ENCODE measurements around the gene C20orf173. TPM values are rescaled to one million over a fixed set of nuclear protein-coding genes. Genes with fewer than 3 reads are reported as not detected.
A peak's percentile ranks its signal among the peaks of the same experiment; 100 is the strongest.

The C20orf173 gene
- total RNA-seq, 1 donor from 2014 or later: not detected

GRCh38 chr20:35544436-35544835 is 15.0 kb upstream of the C20orf173 start:
- H3K27me3 ChIP-seq: no peaks in the 10 kb centered on the region
- H3K4me1 ChIP-seq: peaks cover 4% of the 10 kb centered on the region
- H3K36me3 ChIP-seq: peaks cover 32% of the 10 kb centered on the region
- no peak for DNase-seq
- TF ChIP-seq CTCF (IDR thresholded peaks at IDR 0.05): no peak
- no peak overlapping the region for H3K4me3 ChIP-seq
- intact Hi-C loops (cut with DNase I): no loop called here
- no peak for ATAC-seq
- no peaks in the 10 kb centered on the region for H3K9me3 ChIP-seq
- no peak overlapping the region for H3K27ac ChIP-seq

- no peak overlapping the region for H3K27ac ChIP-seq
- no peaks in the 10 kb centered on the region for H3K9me3 ChIP-seq
- no peak overlapping the region for H3K4me3 ChIP-seq
- no peak for ATAC-seq
- H3K4me1 ChIP-seq: peaks cover 4% of the 10 kb centered on the region
- TF ChIP-seq CTCF (IDR thresholded peaks at IDR 0.05): no peak
- peaks cover 17% of the 10 kb centered on the region for H3K36me3 ChIP-seq
- intact Hi-C loops (cut with DNase I): no loop called here
- H3K27me3 ChIP-seq: no peaks in the 10 kb centered on the region
- DNase-seq: no peak
Observed at GRCh38 chr20:35542990-35543389, 13.5 kb upstream of the C20orf173 start.

- Histone ChIP-seq H3K27me3 (no peaks in the 10 kb centered on the region), H3K36me3 (peaks cover 7% of the 10 kb centered on the region), H3K27ac (peak within 1 kb of the TSS; percentile 78), H3K9me3 (no peaks in the 10 kb centered on the region), H3K4me1 (peaks cover 4% of the 10 kb centered on the region), H3K4me3 (peak within 1 kb of the TSS; percentile 81)
- intact Hi-C loops (cut with DNase I): no loop called here
- ATAC-seq: peak; percentile 99
- TF ChIP-seq CTCF (IDR thresholded peaks at IDR 0.05): peak; percentile 17
- DNase-seq: peak; percentile 99
Observed at GRCh38 chr20:35541783-35542662, 12.6 kb upstream of the C20orf173 start, which contains the start of gene ERGIC3. Gene ERGIC3, plus strand, starts transcription at chr20:35542078. Its CDS starts 20 bp downstream, at chr20:35542098.

- ATAC-seq: no peak
- Histone ChIP-seq H3K36me3 (peaks cover 7% of the 10 kb centered on the region), H3K27me3 (no peaks in the 10 kb centered on the region), H3K9me3 (no peaks in the 10 kb centered on the region), H3K4me3 (peak overlapping the region; percentile 81), H3K4me1 (peaks cover 4% of the 10 kb centered on the region), H3K27ac (peak overlapping the region; percentile 78)
- intact Hi-C loops (cut with DNase I): no loop called here
- DNase-seq: no peak
- TF ChIP-seq CTCF (IDR thresholded peaks at IDR 0.05): no peak
Observed at GRCh38 chr20:35541118-35541782, 11.8 kb upstream of the C20orf173 start.

- peak; percentile 76 for DNase-seq
- H3K4me3 ChIP-seq: no peak overlapping the region
- peak; percentile 12 for ATAC-seq
- intact Hi-C loops (cut with DNase I): no loop called here
- no peak for TF ChIP-seq CTCF (IDR thresholded peaks at IDR 0.05)
- H3K4me1 ChIP-seq: peaks cover 4% of the 10 kb centered on the region
- no peaks in the 10 kb centered on the region for H3K9me3 ChIP-seq
- no peak overlapping the region for H3K27ac ChIP-seq
- no peaks in the 10 kb centered on the region for H3K27me3 ChIP-seq
- H3K36me3 ChIP-seq: no peaks in the 10 kb centered on the region
Observed at GRCh38 chr20:35539756-35540212, 10.3 kb upstream of the C20orf173 start.
